Left ventricle myocardium inferior (tissue), 1 donor: ENCODE measurements around the gene KPNA4. TPM values are rescaled to one million over a fixed set of nuclear protein-coding genes. Genes with fewer than 3 reads are reported as not detected.
"Not testable (repeated sequence)": the region's sequence is repeated elsewhere in the genome, so short reads cannot be mapped to it uniquely, and the experiment has no call there.

Experiments
- DNase-seq: peaks from one replicate; pipeline ENCODE4 v3.0.0-alpha.2; 2020
- H3K27ac ChIP-seq: fragments of 200-600 bp; replicated peaks from 2 replicates; pipeline ENCODE4 v1.8.0; 2021
- H3K27me3 ChIP-seq: fragments of 200-600 bp; 2 replicates; pipeline ENCODE4 v1.8.0; 2021; ENCODE audit warnings: low read depth
- H3K36me3 ChIP-seq: fragments of 200-600 bp; 2 replicates; pipeline ENCODE4 v1.8.0; 2021
- H3K4me1 ChIP-seq: fragments of 200-600 bp; 2 replicates; pipeline ENCODE4 v1.8.0; 2021
- H3K4me3 ChIP-seq: fragments of 200-600 bp; 2 replicates; pipeline ENCODE4 v1.8.0; 2021; ENCODE audit warnings: mild to moderate bottlenecking, moderate library complexity
- H3K9me3 ChIP-seq: fragments of 200-600 bp; replicated peaks from 2 replicates; pipeline ENCODE4 v1.8.0; 2021
- CTCF ChIP-seq: fragments of 200-600 bp; IDR thresholded peaks from 2 replicates; pipeline ENCODE4 v1.8.0; 2021; ENCODE audit warnings: antibody characterized with exemption, mild to moderate bottlenecking, borderline replicate concordance
- intact Hi-C: fragments of 100-400 bp; cut with micrococcal nuclease; formaldehyde crosslinking; loops from one replicate; pipeline ENCODE4 v1.11.0; 2022
- total RNA-seq: library from RNA; stranded (reverse); fragmentation: NEBNext Ultra II Directional; extraction: Animal tissue kit (Norgen Biotek cat#: 25700); gene quantifications from one replicate; pipeline ENCODE4 v1.2.1, GENCODE V29; 2021
- donor health status: DM: no; HTN: yes; CAD: no; lungs with severe emphysema.

KPNA4 gene
- total RNA-seq, 1 donor from 2014 or later: 130 TPM

DNA sequence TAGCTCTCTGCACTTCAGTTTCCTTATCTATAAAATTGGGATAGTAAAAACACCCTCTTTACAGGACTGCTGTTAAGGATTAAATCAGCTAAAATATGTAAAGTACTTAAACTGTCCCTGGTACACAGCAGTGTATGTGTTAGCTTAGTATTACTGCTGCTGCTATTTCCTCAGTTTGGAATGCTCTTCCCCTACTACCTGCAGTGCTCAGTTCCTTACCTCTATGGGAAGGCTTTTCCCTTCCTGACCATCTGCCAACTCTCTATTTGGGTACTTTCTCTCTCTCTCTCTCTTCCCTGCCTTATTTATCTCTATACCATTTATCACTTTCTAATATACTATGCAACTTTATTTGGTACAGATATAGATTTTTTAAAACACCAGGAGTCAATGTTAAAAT is 26.5 kb downstream of the KPNA4 start:
- TF ChIP-seq CTCF: no peak
- Histone ChIP-seq H3K4me3 (no peak overlapping the region), H3K27me3 (no peaks in the 10 kb centered on the region), H3K4me1 (peaks cover 51% of the 10 kb centered on the region), H3K36me3 (peaks cover 18% of the 10 kb centered on the region), H3K27ac (no peak overlapping the region), H3K9me3 (no peaks in the 10 kb centered on the region)
- intact Hi-C loops: no loop called here
- no peak for DNase-seq

- Histone ChIP-seq H3K36me3 (peaks cover 27% of the 10 kb centered on the region), H3K4me3 (no peak overlapping the region), H3K4me1 (peaks cover 53% of the 10 kb centered on the region), H3K27ac (no peak overlapping the region), H3K27me3 (no peaks in the 10 kb centered on the region), H3K9me3 (no peaks in the 10 kb centered on the region)
- no peak for TF ChIP-seq CTCF
- DNase-seq: no peak
- intact Hi-C loops: no loop called here
These were observed 27.6 kb downstream of the KPNA4 start for GRCh38 chr3:160537729-160538128.

GRCh38 chr3:160532371-160532770 is 33.0 kb downstream of the KPNA4 start:
- intact Hi-C loops: no loop called here
- no peak for TF ChIP-seq CTCF

GRCh38 chr3:160531311-160531710 is 34.1 kb downstream of the KPNA4 start:
- Histone ChIP-seq H3K27ac (no peak overlapping the region), H3K9me3 (no peaks in the 10 kb centered on the region), H3K4me3 (no peak overlapping the region), H3K36me3 (peaks cover 87% of the 10 kb centered on the region), H3K4me1 (peaks cover 30% of the 10 kb centered on the region), H3K27me3 (no peaks in the 10 kb centered on the region)
- no peak for TF ChIP-seq CTCF
- DNase-seq: no peak
- intact Hi-C loops: no loop called here

More at GRCh38 chr3:160532371-160532770, 33.0 kb downstream of the KPNA4 start:
- Histone ChIP-seq H3K27me3 (no peaks in the 10 kb centered on the region), H3K9me3 (no peaks in the 10 kb centered on the region), H3K27ac (no peak overlapping the region), H3K4me1 (peaks cover 30% of the 10 kb centered on the region), H3K36me3 (peaks cover 76% of the 10 kb centered on the region), H3K4me3 (no peak overlapping the region)
- DNase-seq: no peak

DNA sequence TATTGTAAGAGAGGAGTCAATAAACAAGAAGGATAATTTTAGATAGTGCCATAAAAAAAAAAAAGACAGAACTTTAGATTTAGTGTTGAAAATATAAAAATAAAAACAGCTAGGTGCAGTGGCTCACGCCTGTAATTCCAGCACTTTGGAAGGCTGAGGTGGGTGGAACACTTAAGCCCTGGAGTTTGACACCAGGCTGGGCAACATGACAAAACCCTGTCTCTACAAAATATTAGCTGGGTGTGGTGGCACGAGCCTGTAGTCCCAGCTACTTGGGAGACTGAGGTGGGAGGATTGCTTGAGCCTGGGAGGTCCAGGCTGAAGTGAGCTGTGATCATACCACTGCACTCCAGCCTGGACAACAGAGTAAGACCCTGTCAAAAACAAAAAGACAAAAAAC is 49.0 kb downstream of the KPNA4 start:
- intact Hi-C loops, H3K27ac ChIP-seq, DNase-seq, H3K9me3 ChIP-seq, H3K4me3 ChIP-seq, H3K4me1 ChIP-seq, H3K27me3 ChIP-seq: not testable (repeated sequence)
- H3K36me3 ChIP-seq: peaks cover 93% of the 10 kb centered on the region

DNA sequence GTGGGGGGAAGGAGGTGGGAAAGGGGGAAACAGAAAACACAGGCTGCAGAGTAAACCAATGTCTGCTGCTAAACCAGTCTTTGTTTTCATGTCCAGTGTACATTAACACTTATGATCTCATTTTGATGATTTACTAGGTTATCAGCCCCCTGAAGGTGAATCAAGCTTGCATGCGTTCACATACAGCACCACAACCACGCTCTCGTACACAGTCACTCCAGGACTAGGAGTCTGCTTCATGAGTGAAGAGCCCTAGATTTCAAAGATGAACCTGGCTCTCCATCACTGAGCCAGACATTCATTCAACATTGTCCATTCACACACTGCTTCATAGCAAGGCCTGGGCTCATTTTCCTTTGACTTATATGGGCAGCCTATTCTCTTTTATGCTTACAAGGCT is 64.0 kb downstream of the KPNA4 start:
- H3K4me1 ChIP-seq: no peaks in the 10 kb centered on the region
- intact Hi-C loops: no loop called here
- peaks cover 84% of the 10 kb centered on the region for H3K36me3 ChIP-seq
- no peak overlapping the region for H3K4me3 ChIP-seq
- TF ChIP-seq CTCF: no peak
- no peaks in the 10 kb centered on the region for H3K27me3 ChIP-seq
- no peaks in the 10 kb centered on the region for H3K9me3 ChIP-seq
- no peak overlapping the region for H3K27ac ChIP-seq
- DNase-seq: no peak
